Ishikawa (cell line): ENCODE data around the gene WSB2.

Experiments used
- CEBPB ChIP-seq: IDR thresholded peaks from 2 replicates; pipeline ENCODE4 v1.6.1; 2012
- CREB1 ChIP-seq: IDR thresholded peaks from 2 replicates; pipeline ENCODE4 v1.6.1; 2012; ENCODE audit warnings: low read depth
- EGR1 ChIP-seq: IDR thresholded peaks from 2 replicates; pipeline ENCODE4 v1.6.1; 2012
- EP300 ChIP-seq: IDR thresholded peaks from 2 replicates; pipeline ENCODE4 v1.6.1; 2012; ENCODE audit warnings: borderline replicate concordance
- FOXM1 ChIP-seq: IDR thresholded peaks from 2 replicates; pipeline ENCODE4 v1.6.1; 2012; ENCODE audit warnings: low read depth, borderline replicate concordance
- MAX ChIP-seq: IDR thresholded peaks from 2 replicates; pipeline ENCODE4 v1.6.1; 2012
- NFIC ChIP-seq: IDR thresholded peaks from 2 replicates; pipeline ENCODE4 v1.6.1; 2012
- RAD21 ChIP-seq: IDR thresholded peaks from 2 replicates; pipeline ENCODE4 v1.6.1; 2012; ENCODE audit warnings: low read depth
- REST ChIP-seq: IDR thresholded peaks from 2 replicates; pipeline ENCODE4 v1.6.1; 2012; ENCODE audit warnings: low read depth, mild to moderate bottlenecking
- TAF1 ChIP-seq: IDR thresholded peaks from 2 replicates; pipeline ENCODE4 v1.6.1; 2012; ENCODE audit warnings: low read depth, mild to moderate bottlenecking
- TCF12 ChIP-seq: IDR thresholded peaks from 2 replicates; pipeline ENCODE4 v1.6.1; 2012; ENCODE audit warnings: low read depth
- TEAD4 ChIP-seq: IDR thresholded peaks from 2 replicates; pipeline ENCODE4 v1.6.1; 2012
- USF1 ChIP-seq: IDR thresholded peaks from 2 replicates; pipeline ENCODE4 v1.6.1; 2012
- YY1 ChIP-seq: IDR thresholded peaks from 2 replicates; pipeline ENCODE4 v1.6.1; 2012; ENCODE audit warnings: low read depth
- ZBTB7A ChIP-seq: IDR thresholded peaks from 2 replicates; pipeline ENCODE4 v1.6.1; 2012; ENCODE audit warnings: low read depth

WSB2 gene

GRCh38 chr12:118033902-118034301, 27.1 kb downstream of the WSB2 start:
- TF ChIP-seq EGR1 (no peak), EP300 (no peak), MAX (no peak), ZBTB7A (no peak), TEAD4 (no peak), FOXM1 (no peak)

GRCh38 chr12:118033323-118033722, 27.7 kb downstream of the WSB2 start:
- TF ChIP-seq TEAD4 (no peak), EP300 (no peak), CEBPB (no peak), NFIC (no peak), MAX (no peak), FOXM1 (no peak), ZBTB7A (no peak), TCF12 (no peak), TAF1 (no peak), CREB1 (no peak), USF1 (no peak), YY1 (no peak), EGR1 (no peak), REST (no peak), RAD21 (no peak)

- TF ChIP-seq MAX (no peak), FOXM1 (no peak), EGR1 (no peak), NFIC (no peak)
Measured at GRCh38 chr12:118032188-118032587, 28.8 kb downstream of the WSB2 start.

GRCh38 chr12:118029166-118029565, 31.8 kb downstream of the WSB2 start:
- TF ChIP-seq EGR1 = no peak
- TF ChIP-seq MAX = no peak
- no peak for TF ChIP-seq ZBTB7A
- no peak for TF ChIP-seq FOXM1
- no peak for TF ChIP-seq CEBPB

GRCh38 chr12:118025168-118025567, 35.8 kb downstream of the WSB2 start:
- no peak for TF ChIP-seq USF1
- TF ChIP-seq EGR1 = no peak
- no peak for TF ChIP-seq MAX
- TF ChIP-seq FOXM1 = no peak
- TF ChIP-seq CEBPB = no peak
- no peak for TF ChIP-seq REST
- TF ChIP-seq NFIC = no peak

- TF ChIP-seq FOXM1 = no peak
- TF ChIP-seq YY1 = no peak
- TF ChIP-seq EGR1 = no peak
- TF ChIP-seq CEBPB = no peak
- TF ChIP-seq MAX = no peak
- TF ChIP-seq REST = no peak
- TF ChIP-seq ZBTB7A = no peak
- no peak for TF ChIP-seq CREB1
- TF ChIP-seq RAD21 = no peak
- no peak for TF ChIP-seq EP300
- no peak for TF ChIP-seq TCF12
- no peak for TF ChIP-seq TEAD4
- no peak for TF ChIP-seq TAF1
- no peak for TF ChIP-seq USF1
- TF ChIP-seq NFIC = no peak
Measured at GRCh38 chr12:118023301-118023860, 37.6 kb downstream of the WSB2 start.
